ENCODE results near the gene KIZ.

Gene KIZ

GRCh38 chr20:21177767-21178166 is 51.9 kb downstream of the KIZ start:
- DNase-seq (ENCODE audit: low read depth), result no peak
- TF ChIP-seq CTCF (IDR thresholded peaks at IDR 0.05; ENCODE audit: low read depth, low read length), result no peak
- TF ChIP-seq POLR2A (IDR thresholded peaks at IDR 0.05; ENCODE audit: extremely low read depth, insufficient read length), result no peak
- TF ChIP-seq MAX (IDR thresholded peaks at IDR 0.05; ENCODE audit: low read depth, low read length), result no peak
- TF ChIP-seq MYC (IDR thresholded peaks at IDR 0.05; ENCODE audit: low read depth, low read length), result no peak
- no peak overlapping the region for H3K4me3 ChIP-seq (ENCODE audit: low read depth, low read length)

- TF ChIP-seq POLR2A (IDR thresholded peaks at IDR 0.05; ENCODE audit: extremely low read depth, insufficient read length), result no peak
- TF ChIP-seq MAX (IDR thresholded peaks at IDR 0.05; ENCODE audit: low read depth, low read length), result no peak
- TF ChIP-seq MYC (IDR thresholded peaks at IDR 0.05; ENCODE audit: low read depth, low read length), result no peak
- no peak for TF ChIP-seq CTCF (IDR thresholded peaks at IDR 0.05; ENCODE audit: low read depth, low read length)
Measured at GRCh38 chr20:21179757-21180156, 53.9 kb downstream of the KIZ start.

DNA sequence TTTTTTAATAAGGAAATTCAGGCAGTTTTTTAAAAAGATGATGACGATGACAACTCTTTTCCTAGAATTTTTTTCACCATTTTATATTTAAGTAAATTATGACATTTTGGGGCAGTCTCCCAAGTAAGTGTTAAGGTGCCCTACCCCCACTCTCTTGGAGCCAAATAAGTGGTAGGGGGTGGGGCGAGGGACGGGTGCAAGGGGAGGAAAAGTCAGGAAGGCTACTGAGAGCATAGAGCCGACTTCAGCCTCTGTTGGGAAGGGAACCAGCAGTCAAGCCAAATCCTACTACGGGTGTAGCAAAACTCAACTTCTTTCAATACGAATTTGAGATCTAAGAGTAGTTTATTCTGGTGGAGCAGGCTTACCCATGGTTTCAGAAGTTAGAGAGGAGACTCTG is 54.4 kb downstream of the KIZ start:
- no peak for DNase-seq (ENCODE audit: low read depth)
- TF ChIP-seq MYC (IDR thresholded peaks at IDR 0.05; ENCODE audit: low read depth, low read length) (no peak), CTCF (IDR thresholded peaks at IDR 0.05; ENCODE audit: low read depth, low read length) (no peak), POLR2A (IDR thresholded peaks at IDR 0.05; ENCODE audit: extremely low read depth, insufficient read length) (no peak), MAX (IDR thresholded peaks at IDR 0.05; ENCODE audit: low read depth, low read length) (no peak)
- no peak overlapping the region for H3K4me3 ChIP-seq (ENCODE audit: low read depth, low read length)

More at GRCh38 chr20:21179757-21180156, 53.9 kb downstream of the KIZ start:
- no peak overlapping the region for H3K4me3 ChIP-seq (ENCODE audit: low read depth, low read length)
- DNase-seq (ENCODE audit: low read depth), result no peak

DNA sequence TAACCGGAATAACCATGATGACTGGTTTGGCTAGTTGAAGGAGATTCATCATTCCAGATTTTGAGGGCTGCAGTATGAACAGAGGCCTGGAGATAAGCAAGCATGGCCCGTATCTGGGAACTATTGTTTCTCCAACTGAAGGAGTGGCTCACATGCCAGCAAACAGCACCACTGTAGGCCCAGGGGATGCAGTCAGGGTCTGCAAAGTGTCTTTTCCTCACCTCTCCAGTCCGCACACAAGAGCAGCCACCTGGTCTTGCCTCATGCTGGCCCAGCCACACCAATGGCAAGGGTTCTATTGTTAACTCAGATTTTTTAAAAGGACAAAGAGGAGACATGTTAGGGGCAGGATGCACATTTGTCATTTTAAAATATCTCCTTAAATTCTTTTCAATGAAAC is 55.1 kb downstream of the KIZ start:
- no peak for DNase-seq (ENCODE audit: low read depth)
- no peak overlapping the region for H3K4me3 ChIP-seq (ENCODE audit: low read depth, low read length)
- TF ChIP-seq CTCF (IDR thresholded peaks at IDR 0.05; ENCODE audit: low read depth, low read length) (no peak), MAX (IDR thresholded peaks at IDR 0.05; ENCODE audit: low read depth, low read length) (no peak), MYC (IDR thresholded peaks at IDR 0.05; ENCODE audit: low read depth, low read length) (no peak), POLR2A (IDR thresholded peaks at IDR 0.05; ENCODE audit: extremely low read depth, insufficient read length) (no peak)

- no peak overlapping the region for H3K4me3 ChIP-seq (ENCODE audit: low read depth, low read length)
- TF ChIP-seq POLR2A (IDR thresholded peaks at IDR 0.05; ENCODE audit: extremely low read depth, insufficient read length) (no peak), CTCF (IDR thresholded peaks at IDR 0.05; ENCODE audit: low read depth, low read length) (no peak), MAX (IDR thresholded peaks at IDR 0.05; ENCODE audit: low read depth, low read length) (no peak), MYC (IDR thresholded peaks at IDR 0.05; ENCODE audit: low read depth, low read length) (no peak)
- peak; percentile 77 for DNase-seq (ENCODE audit: low read depth)
Measured at GRCh38 chr20:21182832-21183563, 57.1 kb downstream of the KIZ start.

All from NB4 (cell line).